Nephron (organoid): ENCODE measurements around the gene STOML3.

Experiments
- H3K27ac Mint-ChIP-seq, 3 experiments: 2 replicates each; pipeline ENCODE4 v1.8.0; 2020; ENCODE audit warnings: mixed read lengths in 3 of 3, mild to moderate bottlenecking in 2 of 3, moderate library complexity in 1 of 3
- H3K27me3 Mint-ChIP-seq: 2 replicates; pipeline ENCODE4 v1.8.0; 2021; ENCODE audit warnings: low read depth, mild to moderate bottlenecking, moderate library complexity, mixed read lengths
- H3K36me3 Mint-ChIP-seq: 2 replicates; pipeline ENCODE4 v1.8.0; 2020; ENCODE audit warnings: low read depth, mixed read lengths
- H3K4me1 Mint-ChIP-seq: 2 replicates; pipeline ENCODE4 v1.8.0; 2020; ENCODE audit warnings: mixed read lengths
- H3K4me3 Mint-ChIP-seq, 3 experiments: 2 replicates each; pipeline ENCODE4 v1.8.0; 2020; ENCODE audit warnings: mild to moderate bottlenecking in 3 of 3, mixed read lengths in 3 of 3, moderate library complexity in 2 of 3
- H3K9me3 Mint-ChIP-seq: 2 replicates; pipeline ENCODE4 v1.8.0; 2020; ENCODE audit warnings: mixed read lengths
- CTCF ChIP-seq, 3 experiments: fragments of 200-600 bp; sonication (generic); IDR thresholded peaks; one replicate each; pipeline ENCODE4 v1.5.0; 2021; ENCODE audit warnings: antibody characterized with exemption in 3 of 3; ENCODE audit not compliant: unreplicated experiment in 3 of 3

Gene STOML3

GRCh38 chr13:38980750-38981078 lies 9.9 kb downstream of the STOML3 start:
- Mint-ChIP-seq H3K9me3 (peaks cover 12% of the 10 kb centered on the region), H3K4me1 (peaks cover 28% of the 10 kb centered on the region), H3K27me3 (no peaks in the 10 kb centered on the region), H3K27ac (peak overlapping the region; percentile 49 to 83 (median 72)), H3K4me3 (no peak overlapping the region), H3K36me3 (no peaks in the 10 kb centered on the region)
- TF ChIP-seq CTCF (IDR thresholded peaks at IDR 0.05; ENCODE audit: unreplicated experiment in 3 of 3), result no peak

DNA sequence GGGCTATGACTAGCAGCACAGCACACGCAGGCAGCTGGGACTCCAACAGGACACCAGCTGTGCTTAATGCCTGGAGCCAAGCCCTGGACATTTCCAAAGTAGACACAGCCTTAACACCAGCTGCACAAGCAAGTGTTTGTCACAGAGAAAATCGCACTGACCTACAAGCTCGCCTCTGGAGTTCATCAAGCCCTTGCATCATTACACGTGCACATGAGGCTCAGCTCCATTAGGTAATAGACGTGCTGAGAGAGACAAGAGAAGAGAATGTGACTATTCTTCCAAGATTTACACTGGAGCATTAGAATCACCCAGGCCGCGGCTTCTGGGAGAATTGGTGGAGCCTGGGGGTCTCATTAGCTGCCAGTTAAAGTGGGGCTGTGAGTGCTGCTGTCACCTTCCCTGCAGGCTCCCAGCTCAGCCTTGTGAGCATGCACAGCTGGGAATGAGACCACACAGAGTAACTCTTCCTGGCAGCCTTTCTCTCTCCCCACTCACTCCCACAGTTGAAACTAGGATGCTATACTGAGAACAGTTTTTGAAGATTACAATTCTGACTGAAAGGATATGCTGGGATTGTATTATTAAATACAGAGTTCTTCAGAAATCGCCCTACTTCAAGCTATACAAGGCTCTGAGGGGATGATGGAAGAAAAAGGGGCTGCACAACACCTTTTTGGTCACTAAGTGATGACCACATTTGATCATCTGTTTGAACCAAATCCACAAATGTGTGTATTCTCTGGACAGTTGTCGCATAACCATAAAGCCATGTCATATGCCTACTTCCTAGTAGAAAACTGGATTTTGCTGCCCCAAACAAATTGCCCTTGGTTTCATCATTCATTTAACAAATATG lies 10.5 kb downstream of the STOML3 start:
- H3K4me3 Mint-ChIP-seq, result no peak overlapping the region
- peaks cover 12% of the 10 kb centered on the region for H3K9me3 Mint-ChIP-seq
- no peaks in the 10 kb centered on the region for H3K36me3 Mint-ChIP-seq
- H3K27ac Mint-ChIP-seq, result peak overlapping the region; percentile 49 to 83 (median 72)
- H3K27me3 Mint-ChIP-seq, result no peaks in the 10 kb centered on the region
- no peak for TF ChIP-seq CTCF (IDR thresholded peaks at IDR 0.05; ENCODE audit: unreplicated experiment in 3 of 3)
- peaks cover 27% of the 10 kb centered on the region for H3K4me1 Mint-ChIP-seq

DNA sequence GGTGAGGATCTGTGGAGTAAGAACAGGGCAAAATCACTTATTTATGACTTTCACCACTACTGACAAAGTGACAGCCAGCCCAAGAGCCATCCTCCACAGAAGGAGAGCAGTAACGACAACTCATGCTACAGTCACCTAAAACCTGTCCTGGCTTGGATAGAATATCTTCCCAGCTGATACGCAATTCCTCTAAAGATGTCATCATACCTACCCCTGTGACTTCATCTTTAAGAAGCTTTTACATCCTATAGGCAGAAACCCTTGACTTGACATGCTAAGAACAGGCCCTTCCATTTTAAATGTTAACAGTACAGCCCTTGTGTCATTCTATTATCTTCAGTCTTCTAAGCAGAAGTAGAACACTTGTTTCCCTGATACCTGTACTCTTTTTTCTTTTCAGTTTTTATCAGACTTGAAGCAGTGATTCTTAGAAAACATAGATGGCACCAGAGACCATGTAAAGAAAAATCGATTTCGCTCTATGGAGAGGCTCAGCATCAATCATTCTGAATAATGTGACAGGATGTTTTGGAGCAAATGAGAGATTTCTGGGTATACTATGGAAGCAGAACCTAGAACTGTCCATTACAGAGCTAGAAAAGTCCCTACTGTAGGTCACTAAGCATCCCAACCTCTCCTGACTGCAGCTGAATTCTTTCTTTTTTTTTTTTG lies 20.1 kb downstream of the STOML3 start:
- H3K9me3 Mint-ChIP-seq, result no peaks in the 10 kb centered on the region
- H3K4me3 Mint-ChIP-seq, result no peak overlapping the region
- peak in 2 of 3 experiments; percentile 28 to 32 for TF ChIP-seq CTCF (IDR thresholded peaks at IDR 0.05; ENCODE audit: unreplicated experiment in 3 of 3)
- no peak overlapping the region for H3K27ac Mint-ChIP-seq
- no peaks in the 10 kb centered on the region for H3K36me3 Mint-ChIP-seq
- H3K27me3 Mint-ChIP-seq, result no peaks in the 10 kb centered on the region
- H3K4me1 Mint-ChIP-seq, result peaks cover 8% of the 10 kb centered on the region

GRCh38 chr13:38969187-38969586 lies 21.4 kb downstream of the STOML3 start:
- Mint-ChIP-seq H3K4me3 (no peak overlapping the region), H3K27ac (no peak overlapping the region), H3K36me3 (no peaks in the 10 kb centered on the region), H3K27me3 (no peaks in the 10 kb centered on the region), H3K9me3 (no peaks in the 10 kb centered on the region), H3K4me1 (peaks cover 4% of the 10 kb centered on the region)
- TF ChIP-seq CTCF (IDR thresholded peaks at IDR 0.05; ENCODE audit: unreplicated experiment in 3 of 3), result no peak

- no peaks in the 10 kb centered on the region for H3K36me3 Mint-ChIP-seq
- H3K9me3 Mint-ChIP-seq, result peaks cover under 1% of the 10 kb centered on the region
- no peaks in the 10 kb centered on the region for H3K27me3 Mint-ChIP-seq
Observed at GRCh38 chr13:38967446-38967845, 23.2 kb downstream of the STOML3 start.

More at GRCh38 chr13:38967446-38967845, 23.2 kb downstream of the STOML3 start:
- no peak for TF ChIP-seq CTCF (IDR thresholded peaks at IDR 0.05; ENCODE audit: unreplicated experiment in 3 of 3)
- Mint-ChIP-seq H3K4me3 (no peak overlapping the region), H3K27ac (no peak overlapping the region), H3K4me1 (no peaks in the 10 kb centered on the region)
